ENCODE results near the gene HDAC9.

DNA sequence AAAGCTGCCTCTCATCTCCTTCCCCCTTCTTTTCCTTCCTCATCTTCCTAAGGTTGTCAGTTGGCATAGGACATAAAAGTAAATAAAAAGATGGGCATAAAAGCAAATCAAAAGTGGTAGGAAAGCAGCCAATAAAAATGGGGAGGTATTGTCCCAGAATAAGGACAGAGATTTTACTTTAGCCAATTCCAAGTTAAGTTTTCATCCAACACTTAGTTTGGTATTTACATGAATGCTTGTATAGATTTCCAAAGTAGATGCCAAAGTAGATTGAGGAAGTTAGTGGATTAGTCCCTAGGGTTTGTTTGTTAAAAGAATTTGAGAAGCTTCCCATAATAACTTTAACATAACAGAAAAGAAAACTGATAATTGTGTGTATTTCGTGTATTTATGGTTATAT is 33.7 kb downstream of the HDAC9 start:
- TF ChIP-seq, protein P1, sequence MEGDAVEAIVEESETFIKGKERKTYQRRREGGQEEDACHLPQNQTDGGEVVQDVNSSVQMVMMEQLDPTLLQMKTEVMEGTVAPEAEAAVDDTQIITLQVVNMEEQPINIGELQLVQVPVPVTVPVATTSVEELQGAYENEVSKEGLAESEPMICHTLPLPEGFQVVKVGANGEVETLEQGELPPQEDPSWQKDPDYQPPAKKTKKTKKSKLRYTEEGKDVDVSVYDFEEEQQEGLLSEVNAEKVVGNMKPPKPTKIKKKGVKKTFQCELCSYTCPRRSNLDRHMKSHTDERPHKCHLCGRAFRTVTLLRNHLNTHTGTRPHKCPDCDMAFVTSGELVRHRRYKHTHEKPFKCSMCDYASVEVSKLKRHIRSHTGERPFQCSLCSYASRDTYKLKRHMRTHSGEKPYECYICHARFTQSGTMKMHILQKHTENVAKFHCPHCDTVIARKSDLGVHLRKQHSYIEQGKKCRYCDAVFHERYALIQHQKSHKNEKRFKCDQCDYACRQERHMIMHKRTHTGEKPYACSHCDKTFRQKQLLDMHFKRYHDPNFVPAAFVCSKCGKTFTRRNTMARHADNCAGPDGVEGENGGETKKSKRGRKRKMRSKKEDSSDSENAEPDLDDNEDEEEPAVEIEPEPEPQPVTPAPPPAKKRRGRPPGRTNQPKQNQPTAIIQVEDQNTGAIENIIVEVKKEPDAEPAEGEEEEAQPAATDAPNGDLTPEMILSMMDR (IDR thresholded peaks at IDR 0.05; ENCODE audit: poor library complexity): no peak
- TF ChIP-seq EZH2phosphoT487 (IDR thresholded peaks at IDR 0.05; ENCODE audit: low read depth, severe bottlenecking, unreplicated experiment) (no peak), EZH2 (IDR thresholded peaks at IDR 0.05; ENCODE audit: borderline replicate concordance) (no peak)

All from hepatocyte (in vitro differentiated cells).